Activated CD8-positive, alpha-beta T cell treated with anti-CD3 and anti-CD28 coated beads for 36 hours (primary cell): Measurements from ENCODE around the gene PLEKHA7. TPM values are rescaled to one million over a fixed set of nuclear protein-coding genes. Genes with fewer than 3 reads are reported as not detected.
A peak's percentile ranks its signal among the peaks of the same experiment; 100 is the strongest.

Source experiments
- ATAC-seq: fragments of 200-7000 bp; cut with Tn5 transposase; one replicate; pipeline ENCODE4 v1.10.0; 2021; ENCODE audit warnings: mild to moderate bottlenecking, moderate library complexity
- CTCF ChIA-PET: fragments of 350-600 bp; sonication (Branson Sonifier 250); formaldehyde crosslinking; loops from one replicate; lab custom pipeline; 2021; ENCODE audit warnings: antibody characterized with exemption; lab: Charles Lee
- POLR2A ChIA-PET: fragments of 350-600 bp; sonication (Branson Sonifier 250); formaldehyde crosslinking; loops from one replicate; lab custom pipeline; 2021; ENCODE audit warnings: antibody characterized with exemption; lab: Charles Lee
- DNase-seq: peaks from one replicate; pipeline ENCODE4 v3.0.0-alpha.2; 2020
- H3K27ac Mint-ChIP-seq: one replicate; pipeline ENCODE4 v1.8.0; 2021; ENCODE audit warnings: mild to moderate bottlenecking, mixed read lengths
- H3K27me3 Mint-ChIP-seq: one replicate; pipeline ENCODE4 v1.8.0; 2021; ENCODE audit warnings: mixed read lengths
- H3K36me3 Mint-ChIP-seq: one replicate; pipeline ENCODE4 v1.8.0; 2021; ENCODE audit warnings: low read depth, mixed read lengths
- H3K4me1 Mint-ChIP-seq: one replicate; pipeline ENCODE4 v1.8.0; 2021; ENCODE audit warnings: low read depth, mixed read lengths
- H3K4me3 Mint-ChIP-seq: one replicate; pipeline ENCODE4 v1.8.0; 2021; ENCODE audit warnings: mild to moderate bottlenecking, moderate library complexity, mixed read lengths
- H3K9me3 Mint-ChIP-seq: one replicate; pipeline ENCODE4 v1.8.0; 2021; ENCODE audit warnings: mixed read lengths
- intact Hi-C: fragments of 100-400 bp; cut with micrococcal nuclease; formaldehyde crosslinking; loops from one replicate; pipeline ENCODE4 v1.10.0; 2022
- total RNA-seq, 2 experiments: library from RNA; stranded (reverse); gene quantifications; one replicate each; pipeline ENCODE4 v1.2.3, GENCODE V29; 2021
- TF ChIP-seq, protein P1 (sequence below): fragments of 200-600 bp; IDR thresholded peaks from one replicate; pipeline ENCODE4 v1.8.0; 2022; ENCODE audit warnings: antibody characterized with exemption, mild to moderate bottlenecking

The PLEKHA7 gene
- total RNA-seq, 2 experiments from 2014 or later: 6.0 to 6.6 TPM

DNA sequence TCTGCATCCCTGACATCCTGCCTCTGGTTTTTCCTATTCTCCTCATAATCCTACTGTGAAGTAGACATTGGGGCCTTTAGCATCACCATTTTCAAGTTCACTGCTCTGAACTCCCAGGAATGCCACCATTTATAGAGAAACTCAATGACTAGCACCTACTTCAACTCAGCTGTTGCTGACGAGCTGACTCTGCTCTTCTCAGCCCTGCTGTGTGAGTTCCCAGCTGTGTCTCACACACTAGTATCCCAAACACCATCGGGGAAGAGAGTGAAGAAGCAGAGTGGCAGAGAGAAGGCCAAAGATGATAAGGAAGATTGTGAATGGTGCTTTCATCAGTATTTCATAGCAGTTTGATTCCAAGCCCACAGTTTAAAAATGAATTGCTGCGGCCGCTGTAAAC is 71.9 kb downstream of the PLEKHA7 start:
- Mint-ChIP-seq H3K9me3 (no peaks in the 10 kb centered on the region), H3K27me3 (peaks cover 2% of the 10 kb centered on the region), H3K27ac (no peak overlapping the region), H3K4me1 (peaks cover 6% of the 10 kb centered on the region), H3K4me3 (no peak overlapping the region), H3K36me3 (no peaks in the 10 kb centered on the region)
- ChIA-PET CTCF (interaction anchor here (0.9 to 3.0 kb wide), 4 partner anchors 11 to 154 kb away, joined by 3 to 18 read pairs (median 5); no protein-coding TSS in a partner anchor), POLR2A (interaction anchor here (1.7 kb wide), 1 partner anchor 135 kb away, joined by 7 read pairs; the partner anchor contains the start of gene RPS13)
- ATAC-seq: no peak
- TF ChIP-seq, protein P1, sequence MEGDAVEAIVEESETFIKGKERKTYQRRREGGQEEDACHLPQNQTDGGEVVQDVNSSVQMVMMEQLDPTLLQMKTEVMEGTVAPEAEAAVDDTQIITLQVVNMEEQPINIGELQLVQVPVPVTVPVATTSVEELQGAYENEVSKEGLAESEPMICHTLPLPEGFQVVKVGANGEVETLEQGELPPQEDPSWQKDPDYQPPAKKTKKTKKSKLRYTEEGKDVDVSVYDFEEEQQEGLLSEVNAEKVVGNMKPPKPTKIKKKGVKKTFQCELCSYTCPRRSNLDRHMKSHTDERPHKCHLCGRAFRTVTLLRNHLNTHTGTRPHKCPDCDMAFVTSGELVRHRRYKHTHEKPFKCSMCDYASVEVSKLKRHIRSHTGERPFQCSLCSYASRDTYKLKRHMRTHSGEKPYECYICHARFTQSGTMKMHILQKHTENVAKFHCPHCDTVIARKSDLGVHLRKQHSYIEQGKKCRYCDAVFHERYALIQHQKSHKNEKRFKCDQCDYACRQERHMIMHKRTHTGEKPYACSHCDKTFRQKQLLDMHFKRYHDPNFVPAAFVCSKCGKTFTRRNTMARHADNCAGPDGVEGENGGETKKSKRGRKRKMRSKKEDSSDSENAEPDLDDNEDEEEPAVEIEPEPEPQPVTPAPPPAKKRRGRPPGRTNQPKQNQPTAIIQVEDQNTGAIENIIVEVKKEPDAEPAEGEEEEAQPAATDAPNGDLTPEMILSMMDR: no peak
- intact Hi-C loops: no loop called here
- DNase-seq: no peak

DNA sequence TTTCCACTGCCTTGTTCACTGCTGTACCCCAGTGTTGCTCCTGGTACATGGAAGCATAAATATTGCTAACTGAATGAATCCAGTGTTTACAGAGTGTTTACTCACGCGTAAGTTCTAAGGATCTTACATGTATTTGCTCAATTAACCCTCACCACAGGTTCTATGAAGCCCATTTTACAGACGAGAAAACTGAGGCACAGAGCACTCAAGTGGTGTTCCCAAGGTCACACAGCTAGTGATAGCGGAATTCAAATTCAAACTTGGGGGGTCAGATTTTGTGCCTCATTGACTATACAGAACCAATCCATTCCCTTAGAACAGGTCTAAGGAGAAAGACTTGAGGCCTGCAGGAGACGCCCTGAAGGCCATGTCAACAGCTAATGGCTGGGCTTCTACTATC is 72.3 kb downstream of the PLEKHA7 start:
- peaks cover 2% of the 10 kb centered on the region for H3K27me3 Mint-ChIP-seq
- ATAC-seq (no peak), DNase-seq (no peak)
- ChIA-PET CTCF (interaction anchor here (0.9 to 3.0 kb wide), 5 partner anchors 10 to 154 kb away, joined by 3 to 18 read pairs (median 4); no protein-coding TSS in a partner anchor), POLR2A (interaction anchor here (0.7 to 1.7 kb wide), 2 partner anchors 136 to 158 kb away, joined by 3 to 7 read pairs; partner anchors contain the start of gene RPS13)
- TF ChIP-seq, protein P1: no peak
- no peak overlapping the region for H3K27ac Mint-ChIP-seq
- H3K4me1 Mint-ChIP-seq: peaks cover 6% of the 10 kb centered on the region
- H3K9me3 Mint-ChIP-seq: no peaks in the 10 kb centered on the region
- no peak overlapping the region for H3K4me3 Mint-ChIP-seq
- no peaks in the 10 kb centered on the region for H3K36me3 Mint-ChIP-seq
- intact Hi-C loops: no loop called here

DNA sequence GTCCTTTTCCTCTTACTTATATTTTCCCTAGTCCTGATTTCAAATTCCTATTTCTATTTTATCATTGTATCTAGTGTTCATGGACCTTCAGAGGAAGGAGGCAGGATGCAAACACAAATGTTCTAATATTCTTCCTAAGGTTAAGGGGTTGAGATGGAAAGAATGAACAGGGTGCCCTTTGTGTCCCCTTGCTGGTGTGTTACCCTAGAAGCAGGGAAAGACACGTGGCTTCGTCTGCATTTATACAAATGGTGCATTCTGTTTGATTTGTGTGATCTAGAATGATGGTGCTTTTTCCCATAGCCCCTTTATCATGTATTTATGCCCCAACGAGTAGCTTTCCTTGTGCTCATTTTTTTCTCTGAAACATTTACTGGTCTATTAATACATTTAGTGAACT is 76.2 kb downstream of the PLEKHA7 start:
- Mint-ChIP-seq H3K27me3 (peaks cover 10% of the 10 kb centered on the region), H3K4me3 (no peak overlapping the region), H3K27ac (no peak overlapping the region), H3K4me1 (no peaks in the 10 kb centered on the region), H3K36me3 (no peaks in the 10 kb centered on the region), H3K9me3 (no peaks in the 10 kb centered on the region)
- TF ChIP-seq, protein P1: no peak
- POLR2A ChIA-PET: no interaction called here
- CTCF ChIA-PET: interaction anchor here (1.0 to 4.1 kb wide), 3 partner anchors 33 to 125 kb away, joined by 3 to 28 read pairs (median 26); no protein-coding TSS in a partner anchor
- DNase-seq: no peak
- no peak for ATAC-seq
- intact Hi-C loops: no loop called here

DNA sequence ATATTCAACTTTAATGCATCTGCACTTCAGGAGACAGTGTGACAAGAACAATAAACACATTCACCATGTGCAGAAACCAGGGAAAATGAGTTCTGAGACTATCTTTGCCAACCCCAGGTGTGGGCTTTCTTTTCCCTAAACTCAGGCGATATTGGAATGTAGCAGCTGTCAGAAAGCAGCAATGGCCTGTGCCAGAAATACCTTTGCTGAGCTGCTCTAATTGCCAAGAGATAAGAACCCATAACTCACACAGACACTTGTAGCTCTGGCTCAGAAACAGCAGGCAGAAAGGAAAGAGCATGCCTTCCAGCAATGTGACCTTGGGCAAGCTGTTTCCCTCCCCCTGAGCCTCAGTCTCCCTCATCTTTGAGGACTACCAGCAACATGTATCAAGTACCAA is 77.6 kb downstream of the PLEKHA7 start:
- TF ChIP-seq, protein P1: no peak
- CTCF ChIA-PET: interaction anchor here (1.4 to 4.1 kb wide), 8 partner anchors 10 to 141 kb away, joined by 3 to 28 read pairs (median 4); partner anchors contain the start of gene RPS13
- intact Hi-C loops: no loop called here
- no peak overlapping the region for H3K4me3 Mint-ChIP-seq
- no peaks in the 10 kb centered on the region for H3K4me1 Mint-ChIP-seq
- DNase-seq (no peak), ATAC-seq (no peak)
- no peaks in the 10 kb centered on the region for H3K36me3 Mint-ChIP-seq
- POLR2A ChIA-PET: no interaction called here
- no peak overlapping the region for H3K27ac Mint-ChIP-seq
- H3K9me3 Mint-ChIP-seq: no peaks in the 10 kb centered on the region
- H3K27me3 Mint-ChIP-seq: peaks cover 13% of the 10 kb centered on the region

DNA sequence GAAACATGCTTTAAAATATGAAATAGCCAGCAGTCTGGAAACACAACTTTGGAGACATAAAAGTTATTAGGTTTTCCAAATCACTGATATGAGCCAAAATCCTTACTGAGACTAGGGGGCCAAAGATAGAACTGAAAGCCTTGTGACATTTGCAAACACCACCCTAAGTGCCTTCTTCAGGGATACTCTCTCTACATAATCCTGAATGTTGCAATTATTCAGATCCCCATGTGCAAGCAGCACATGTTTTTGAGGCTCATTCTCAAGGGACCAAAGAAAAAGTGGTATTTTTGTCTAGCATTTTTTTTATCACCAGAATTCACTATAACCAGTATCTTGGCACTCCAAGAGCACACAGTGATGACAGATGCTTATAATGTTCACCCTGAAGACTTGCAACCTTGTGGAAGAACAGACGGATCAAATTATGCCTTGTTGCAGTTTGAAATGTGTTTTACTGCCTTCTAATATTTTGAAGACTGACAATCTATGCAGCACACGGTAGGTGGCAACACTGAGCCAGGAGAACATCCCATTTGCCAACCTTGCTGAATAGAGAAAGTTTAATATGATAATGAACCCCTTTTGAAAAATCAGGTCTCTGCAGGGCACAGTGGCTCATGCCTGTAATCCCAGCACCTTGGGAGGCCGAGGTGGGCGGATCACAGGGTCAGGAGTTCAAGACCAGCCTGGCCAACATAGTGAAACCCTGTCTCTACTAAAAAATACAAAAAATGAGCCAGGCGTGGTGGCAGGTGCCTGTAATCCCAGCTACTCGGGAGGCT is 78.5 kb downstream of the PLEKHA7 start:
- Mint-ChIP-seq H3K36me3 (no peaks in the 10 kb centered on the region), H3K4me1 (no peaks in the 10 kb centered on the region), H3K4me3 (no peak overlapping the region), H3K27me3 (peaks cover 16% of the 10 kb centered on the region), H3K9me3 (no peaks in the 10 kb centered on the region), H3K27ac (no peak overlapping the region)
- peak; percentile 57 for DNase-seq
- CTCF ChIA-PET: interaction anchor here (1.0 to 4.1 kb wide), 9 partner anchors 11 to 142 kb away, joined by 3 to 28 read pairs (median 4); partner anchors contain the start of gene RPS13
- intact Hi-C loops: no loop called here
- ATAC-seq: peak; percentile 80
- TF ChIP-seq, protein P1: peak; percentile 65
- POLR2A ChIA-PET: interaction anchor here (0.7 kb wide), 1 partner anchor 72 kb away, joined by 4 read pairs; no protein-coding TSS in a partner anchor
